Adrenal gland (tissue), 5 donors: ENCODE data around the gene MROH9.

Experiments used
- POLR2A ChIP-seq, 2 donors: fragments of 450-650 bp; IDR thresholded peaks; one replicate each; pipeline ENCODE4 v1.6.1; 2017; ENCODE audit warnings: antibody characterized with exemption in 2 of 2, mild to moderate bottlenecking in 2 of 2, moderate library complexity in 1 of 2
- TF ChIP-seq, protein P1 (sequence below), 6 experiments: fragments of 450-650 bp in 4 of 6; fragments of 200-600 bp in 2 of 6; sonication (generic) in 1 of 6; IDR thresholded peaks; 1 replicate in 5 of 6; 2 replicates in 1 of 6; pipeline versions ENCODE4 v1.5.1 to v1.8.0; 2016 to 2021; ENCODE audit warnings: antibody characterized with exemption in 6 of 6, mild to moderate bottlenecking in 2 of 6, moderate library complexity in 1 of 6
- donor health status: DM: no; HTN: no; CAD: no.

GRCh38 chr1:170885551-170885950, 49.8 kb upstream of the MROH9 start:
- TF ChIP-seq, protein P1, sequence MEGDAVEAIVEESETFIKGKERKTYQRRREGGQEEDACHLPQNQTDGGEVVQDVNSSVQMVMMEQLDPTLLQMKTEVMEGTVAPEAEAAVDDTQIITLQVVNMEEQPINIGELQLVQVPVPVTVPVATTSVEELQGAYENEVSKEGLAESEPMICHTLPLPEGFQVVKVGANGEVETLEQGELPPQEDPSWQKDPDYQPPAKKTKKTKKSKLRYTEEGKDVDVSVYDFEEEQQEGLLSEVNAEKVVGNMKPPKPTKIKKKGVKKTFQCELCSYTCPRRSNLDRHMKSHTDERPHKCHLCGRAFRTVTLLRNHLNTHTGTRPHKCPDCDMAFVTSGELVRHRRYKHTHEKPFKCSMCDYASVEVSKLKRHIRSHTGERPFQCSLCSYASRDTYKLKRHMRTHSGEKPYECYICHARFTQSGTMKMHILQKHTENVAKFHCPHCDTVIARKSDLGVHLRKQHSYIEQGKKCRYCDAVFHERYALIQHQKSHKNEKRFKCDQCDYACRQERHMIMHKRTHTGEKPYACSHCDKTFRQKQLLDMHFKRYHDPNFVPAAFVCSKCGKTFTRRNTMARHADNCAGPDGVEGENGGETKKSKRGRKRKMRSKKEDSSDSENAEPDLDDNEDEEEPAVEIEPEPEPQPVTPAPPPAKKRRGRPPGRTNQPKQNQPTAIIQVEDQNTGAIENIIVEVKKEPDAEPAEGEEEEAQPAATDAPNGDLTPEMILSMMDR (IDR thresholded peaks at IDR 0.05) = no peak
- no peak for TF ChIP-seq POLR2A (IDR thresholded peaks at IDR 0.05)
